KOPT-K1 (cell line): ENCODE measurements around the gene TTLL5.
"Not testable (repeated sequence)": the region's sequence is repeated elsewhere in the genome, so short reads cannot be mapped to it uniquely, and the experiment has no call there.

ENCODE experiments used
- H3K27ac ChIP-seq: fragments of 200-600 bp; sonication (generic); 2 replicates; pipeline ENCODE4 v1.5.1; 2016; ENCODE audit warnings: antibody characterized with exemption, mild to moderate bottlenecking, low read depth, low read length; ENCODE audit not compliant: poor library complexity, severe bottlenecking
- H3K36me3 ChIP-seq: fragments of 200-600 bp; sonication (generic); 2 replicates; pipeline ENCODE4 v1.5.1; 2017; ENCODE audit warnings: antibody characterized with exemption, mild to moderate bottlenecking, low read length, moderate library complexity; ENCODE audit not compliant: insufficient read depth
- H3K9me3 ChIP-seq: fragments of 200-600 bp; sonication (generic); 2 replicates; pipeline ENCODE4 v1.5.1; 2017; ENCODE audit warnings: antibody characterized with exemption, low read length, mild to moderate bottlenecking; ENCODE audit not compliant: insufficient read depth, poor library complexity, severe bottlenecking

TTLL5 gene

GRCh38 chr14:75660238-75660629 lies 812 bp upstream of the TTLL5 start:
- H3K27ac ChIP-seq = peak overlapping the region; percentile 55

GRCh38 chr14:75661499-75661814 lies 411 bp downstream of the TTLL5 start:
- H3K9me3 ChIP-seq = no peaks in the 10 kb centered on the region
- peaks cover 32% of the 10 kb centered on the region for H3K36me3 ChIP-seq
- H3K27ac ChIP-seq = peak overlapping the region; percentile 55

More at GRCh38 chr14:75660238-75660629, 812 bp upstream of the TTLL5 start:
- Histone ChIP-seq H3K36me3 (peaks cover 40% of the 10 kb centered on the region), H3K9me3 (no peaks in the 10 kb centered on the region)

- Histone ChIP-seq H3K9me3 (no peaks in the 10 kb centered on the region), H3K36me3 (peaks cover 22% of the 10 kb centered on the region), H3K27ac (no peak overlapping the region)
Observed at GRCh38 chr14:75662966-75663365, 1.9 kb downstream of the TTLL5 start.

- no peak overlapping the region for H3K27ac ChIP-seq
- H3K9me3 ChIP-seq = no peaks in the 10 kb centered on the region
- peaks cover 49% of the 10 kb centered on the region for H3K36me3 ChIP-seq
Observed at GRCh38 chr14:75667099-75667765, 6.2 kb downstream of the TTLL5 start.

- peaks cover 42% of the 10 kb centered on the region for H3K36me3 ChIP-seq
- no peak overlapping the region for H3K27ac ChIP-seq
- no peaks in the 10 kb centered on the region for H3K9me3 ChIP-seq
Observed at GRCh38 chr14:75672605-75673192, 11.7 kb downstream of the TTLL5 start.

- Histone ChIP-seq H3K36me3 (peaks cover 42% of the 10 kb centered on the region), H3K27ac (no peak overlapping the region), H3K9me3 (no peaks in the 10 kb centered on the region)
Observed at GRCh38 chr14:75673345-75674035, 12.4 kb downstream of the TTLL5 start.

- Histone ChIP-seq H3K36me3 (peaks cover 25% of the 10 kb centered on the region), H3K27ac (peak overlapping the region; percentile 9)
Observed at GRCh38 chr14:75675265-75675960, 14.4 kb downstream of the TTLL5 start.

GRCh38 chr14:75685910-75686309 lies 24.9 kb downstream of the TTLL5 start:
- Histone ChIP-seq H3K27ac (no peak overlapping the region), H3K9me3 (no peaks in the 10 kb centered on the region), H3K36me3 (peaks cover 47% of the 10 kb centered on the region)

More at GRCh38 chr14:75675265-75675960, 14.4 kb downstream of the TTLL5 start:
- no peaks in the 10 kb centered on the region for H3K9me3 ChIP-seq

- peaks cover 3% of the 10 kb centered on the region for H3K9me3 ChIP-seq
- peaks cover 54% of the 10 kb centered on the region for H3K36me3 ChIP-seq
- H3K27ac ChIP-seq = no peak overlapping the region
Observed at GRCh38 chr14:75689012-75689411, 28.0 kb downstream of the TTLL5 start.

- H3K9me3 ChIP-seq = peaks cover 12% of the 10 kb centered on the region
- peaks cover 54% of the 10 kb centered on the region for H3K36me3 ChIP-seq
- H3K27ac ChIP-seq = no peak overlapping the region
Observed at GRCh38 chr14:75690010-75690409, 29.0 kb downstream of the TTLL5 start.

GRCh38 chr14:75695025-75695424 lies 34.0 kb downstream of the TTLL5 start:
- H3K36me3 ChIP-seq = peaks cover 74% of the 10 kb centered on the region
- not testable (repeated sequence) for H3K27ac ChIP-seq
- peaks cover 17% of the 10 kb centered on the region for H3K9me3 ChIP-seq

- no peak overlapping the region for H3K27ac ChIP-seq
- H3K36me3 ChIP-seq = peaks cover 73% of the 10 kb centered on the region
- peaks cover 17% of the 10 kb centered on the region for H3K9me3 ChIP-seq
Observed at GRCh38 chr14:75697386-75697785, 36.3 kb downstream of the TTLL5 start.

- peaks cover 17% of the 10 kb centered on the region for H3K9me3 ChIP-seq
- no peak overlapping the region for H3K27ac ChIP-seq
- peaks cover 73% of the 10 kb centered on the region for H3K36me3 ChIP-seq
Observed at GRCh38 chr14:75697918-75698317, 36.9 kb downstream of the TTLL5 start.

GRCh38 chr14:75699331-75699730 lies 38.3 kb downstream of the TTLL5 start:
- Histone ChIP-seq H3K36me3 (peaks cover 71% of the 10 kb centered on the region), H3K9me3 (peaks cover 11% of the 10 kb centered on the region), H3K27ac (no peak overlapping the region)

GRCh38 chr14:75700295-75700694 lies 39.2 kb downstream of the TTLL5 start:
- Histone ChIP-seq H3K9me3 (peaks cover 2% of the 10 kb centered on the region), H3K27ac (no peak overlapping the region), H3K36me3 (peaks cover 69% of the 10 kb centered on the region)
